ENCODE measurements around the gene NYAP1. TPM values are rescaled to one million over a fixed set of nuclear protein-coding genes. Genes with fewer than 3 reads are reported as not detected.

Gene NYAP1
- total RNA-seq, 1 donor from 2014 or later: under 0.01 TPM

DNA sequence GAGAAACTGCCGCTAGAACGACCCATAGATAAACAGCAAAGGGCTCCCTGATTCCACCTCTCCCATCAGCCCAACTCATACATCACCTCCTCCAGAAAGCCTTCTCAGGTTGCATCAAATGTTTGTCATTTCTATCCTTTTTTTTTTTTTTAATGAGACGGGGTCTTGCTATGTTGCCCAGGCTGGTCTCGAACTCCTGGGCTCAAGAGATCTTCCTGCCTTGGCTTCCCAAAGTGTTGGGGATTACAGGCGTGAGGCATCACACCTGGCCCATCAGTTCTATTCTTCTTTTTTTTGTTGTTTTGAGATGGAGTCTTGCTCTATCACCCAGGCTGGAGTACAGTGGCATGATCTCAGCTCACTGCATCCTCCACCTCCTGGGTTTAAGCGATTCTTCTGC lies 26.7 kb upstream of the NYAP1 start:
- FAIRE-seq (no peak), DNase-seq (ENCODE audit: low read depth) (no peak)
- H3K36me3 ChIP-seq (ENCODE audit: control insufficient read depth, insufficient read depth, low read length): no peaks in the 10 kb centered on the region
- no peak for TF ChIP-seq CTCF (IDR thresholded peaks at IDR 0.05; ENCODE audit: insufficient read depth, low read length, severe bottlenecking)
- no peaks in the 10 kb centered on the region for H3K27me3 ChIP-seq (ENCODE audit: control insufficient read depth, insufficient read depth, low read length)
- no peak overlapping the region for H3K4me3 ChIP-seq (ENCODE audit: low read depth, low read length)

DNA sequence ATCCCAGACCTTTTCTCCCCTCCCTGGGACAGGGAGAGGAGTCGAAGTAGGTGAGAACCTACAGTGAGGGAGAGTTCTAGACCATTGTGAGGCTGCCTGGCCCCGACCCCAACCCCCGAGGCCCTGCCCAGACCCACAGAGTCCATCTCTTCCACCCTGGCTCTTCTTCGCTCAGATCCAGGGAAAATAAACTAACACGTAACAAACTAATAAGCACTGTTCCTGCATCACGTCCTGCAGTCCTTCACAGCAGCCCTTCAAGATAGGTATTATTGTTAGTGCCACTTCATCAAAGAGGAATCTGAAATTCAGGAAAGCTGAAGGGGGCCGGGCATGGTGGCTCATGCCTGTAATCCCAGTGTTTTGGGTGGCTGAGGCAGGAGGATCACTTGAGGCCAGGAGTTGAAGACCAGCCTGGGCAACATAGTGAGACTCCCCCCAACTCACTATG lies 19.5 kb upstream of the NYAP1 start, which contains the start of gene SPACDR:
TSS of gene SPACDR (minus strand) at position 51 of the 451 bp plus-strand sequence. CDS start 235 bp downstream, outside the sequence.
- Histone ChIP-seq H3K36me3 (ENCODE audit: control insufficient read depth, insufficient read depth, low read length) (peaks cover 4% of the 10 kb centered on the region), H3K27me3 (ENCODE audit: control insufficient read depth, insufficient read depth, low read length) (no peaks in the 10 kb centered on the region), H3K4me3 (ENCODE audit: low read depth, low read length) (no peak within 1 kb of the TSS)
- TF ChIP-seq CTCF (IDR thresholded peaks at IDR 0.05; ENCODE audit: insufficient read depth, low read length, severe bottlenecking): no peak
- DNase-seq (ENCODE audit: low read depth) (no peak), FAIRE-seq (no peak)

DNA sequence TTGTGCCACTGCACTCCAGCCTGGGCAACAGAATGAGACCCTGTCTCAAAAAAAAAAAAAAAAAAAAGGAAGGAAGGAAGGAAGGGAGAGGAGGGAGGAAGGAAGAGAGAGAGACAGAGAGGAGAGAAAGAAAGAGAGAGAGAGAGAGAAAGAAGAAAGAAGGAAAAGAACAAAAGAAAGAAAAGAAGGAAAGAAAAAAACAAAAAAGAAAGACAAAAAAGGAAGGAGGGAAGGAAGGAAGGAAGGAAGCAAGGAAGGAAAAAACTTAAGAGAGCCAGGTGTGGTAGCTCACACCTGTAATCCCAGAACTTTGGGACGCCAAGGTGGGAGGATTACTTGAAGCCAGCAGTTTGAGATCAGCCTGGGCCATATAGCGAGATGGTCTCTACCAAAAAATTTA lies 18.9 kb upstream of the NYAP1 start:
- no peak for TF ChIP-seq CTCF (IDR thresholded peaks at IDR 0.05; ENCODE audit: insufficient read depth, low read length, severe bottlenecking)
- DNase-seq (ENCODE audit: low read depth) (no peak), FAIRE-seq (no peak)
- H3K27me3 ChIP-seq (ENCODE audit: control insufficient read depth, insufficient read depth, low read length): no peaks in the 10 kb centered on the region
- H3K36me3 ChIP-seq (ENCODE audit: control insufficient read depth, insufficient read depth, low read length): peaks cover 4% of the 10 kb centered on the region
- no peak overlapping the region for H3K4me3 ChIP-seq (ENCODE audit: low read depth, low read length)

DNA sequence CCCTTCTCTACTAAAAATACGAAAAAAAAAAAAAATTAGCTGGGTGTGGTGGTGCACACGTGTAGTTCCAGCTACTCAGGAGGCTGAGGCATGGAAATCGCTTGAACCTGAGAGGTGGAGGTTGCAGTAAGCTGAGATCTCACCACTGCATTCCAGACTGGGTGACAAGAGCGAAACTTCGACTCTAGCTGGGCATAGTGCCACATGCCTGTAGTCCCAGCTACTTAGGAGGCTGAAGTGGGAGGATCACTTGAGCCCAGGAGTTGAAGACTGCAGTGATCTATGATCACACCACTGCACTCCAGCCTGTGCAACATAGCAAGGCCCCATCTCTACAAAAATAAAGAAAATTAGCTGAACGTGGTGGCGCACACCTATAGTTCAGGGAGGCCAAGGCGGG lies 18.4 kb upstream of the NYAP1 start:
- TF ChIP-seq CTCF (IDR thresholded peaks at IDR 0.05; ENCODE audit: insufficient read depth, low read length, severe bottlenecking): no peak
- Histone ChIP-seq H3K27me3 (ENCODE audit: control insufficient read depth, insufficient read depth, low read length) (no peaks in the 10 kb centered on the region), H3K4me3 (ENCODE audit: low read depth, low read length) (no peak overlapping the region), H3K36me3 (ENCODE audit: control insufficient read depth, insufficient read depth, low read length) (peaks cover 4% of the 10 kb centered on the region)
- DNase-seq (ENCODE audit: low read depth): no peak
- no peak for FAIRE-seq

DNA sequence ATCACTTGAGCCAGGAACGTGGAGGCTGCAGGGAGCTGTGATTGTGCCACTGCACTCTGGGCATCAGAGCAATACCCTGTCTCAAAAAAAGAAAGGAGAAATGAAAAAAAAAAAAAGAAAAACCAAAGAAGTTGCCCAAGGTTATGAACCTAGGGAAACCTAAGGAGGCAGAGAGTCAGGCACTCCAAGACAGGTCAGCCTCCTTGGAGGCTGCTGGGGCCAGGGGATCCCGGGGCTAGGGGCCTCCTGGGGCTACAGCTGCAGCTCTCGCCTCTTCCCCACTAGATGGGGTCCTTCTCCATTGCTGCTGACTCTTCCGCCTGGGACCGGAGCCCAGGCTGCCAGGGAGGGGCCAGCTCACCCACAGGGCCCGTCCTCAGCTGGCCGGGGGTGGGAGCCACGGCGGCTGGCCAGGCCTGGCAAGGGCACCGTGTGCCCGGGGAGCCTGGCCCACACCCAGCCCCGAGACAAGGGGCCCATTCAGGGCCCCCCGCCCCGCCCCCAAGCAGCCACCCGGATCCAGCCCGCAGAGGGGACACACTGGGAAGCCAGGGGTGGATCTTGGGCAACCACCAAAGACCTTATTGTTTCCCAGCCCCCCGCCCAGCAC lies 17.9 kb upstream of the NYAP1 start:
- FAIRE-seq: no peak
- DNase-seq (ENCODE audit: low read depth): peak; percentile 32
- peaks cover 6% of the 10 kb centered on the region for H3K36me3 ChIP-seq (ENCODE audit: control insufficient read depth, insufficient read depth, low read length)
- no peak overlapping the region for H3K4me3 ChIP-seq (ENCODE audit: low read depth, low read length)
- H3K27me3 ChIP-seq (ENCODE audit: control insufficient read depth, insufficient read depth, low read length): no peaks in the 10 kb centered on the region
- peak; percentile 78 for TF ChIP-seq CTCF (IDR thresholded peaks at IDR 0.05; ENCODE audit: insufficient read depth, low read length, severe bottlenecking)

Data from bronchial epithelial cell (primary cell).